Fibroblast of lung (primary cell): ENCODE results near the gene CD84.

Experiments
- CTCF ChIP-seq, 2 donors: IDR thresholded peaks in 1 of 2; conservative IDR thresholded peaks in 1 of 2; 1 replicate in 1 of 2; 2 replicates in 1 of 2; pipeline ENCODE4 v1.5.1; 2011 to 2012; ENCODE audit warnings: low read length in 2 of 2, control low read depth in 1 of 2, inconsistent platforms in 1 of 2, low read depth in 1 of 2, mild to moderate bottlenecking in 1 of 2
- EZH2 ChIP-seq: IDR thresholded peaks from 2 replicates; pipeline ENCODE4 v1.5.1; 2012; ENCODE audit warnings: low read length, control low read depth, mild to moderate bottlenecking; ENCODE audit errors: missing control alignments

- TF ChIP-seq CTCF (conservative IDR thresholded peaks at IDR 0.05 in 1 of 2, IDR thresholded peaks at IDR 0.05 in 1 of 2; ENCODE audit: low read depth in 1 of 2, low read length in 2 of 2), result no peak
- no peak for TF ChIP-seq EZH2
These were observed 2.4 kb downstream of the CD84 start for GRCh38 chr1:160576884-160577283.
